Measurements from ENCODE around the gene GOT1. TPM values are rescaled to one million over a fixed set of nuclear protein-coding genes. Genes with fewer than 3 reads are reported as not detected.

The GOT1 gene
- total RNA-seq, 1 donor from 2014 or later: 17.4 TPM

- Histone ChIP-seq H3K4me1 (no peaks in the 10 kb centered on the region), H3K27ac (no peak overlapping the region), H3K9me3 (no peaks in the 10 kb centered on the region), H3K27me3 (no peaks in the 10 kb centered on the region), H3K4me3 (no peak overlapping the region), H3K36me3 (no peaks in the 10 kb centered on the region)
- no peak for TF ChIP-seq POLR2A (IDR thresholded peaks at IDR 0.05)
- TF ChIP-seq CTCF (IDR thresholded peaks at IDR 0.05): no peak
- no peak for TF ChIP-seq POLR2AphosphoS5 (IDR thresholded peaks at IDR 0.05; ENCODE audit: insufficient read depth in 1 of 2, low read depth in 1 of 2)
- intact Hi-C loops (cut with DNase I): no loop called here
- no peak for DNase-seq (ENCODE audit: extremely low spot score in 2 of 2)
Measured at GRCh38 chr10:99449023-99449422, 18.6 kb upstream of the GOT1 start.

GRCh38 chr10:99444383-99445045, 14.1 kb upstream of the GOT1 start:
- TF ChIP-seq POLR2AphosphoS5 (IDR thresholded peaks at IDR 0.05; ENCODE audit: insufficient read depth in 1 of 2, low read depth in 1 of 2): no peak
- TF ChIP-seq CTCF (IDR thresholded peaks at IDR 0.05): no peak
- TF ChIP-seq POLR2A (IDR thresholded peaks at IDR 0.05): no peak
- Histone ChIP-seq H3K27me3 (no peaks in the 10 kb centered on the region), H3K27ac (no peak overlapping the region), H3K9me3 (no peaks in the 10 kb centered on the region), H3K36me3 (no peaks in the 10 kb centered on the region), H3K4me1 (no peaks in the 10 kb centered on the region), H3K4me3 (no peak overlapping the region)
- intact Hi-C loops (cut with DNase I): no loop called here
- DNase-seq (ENCODE audit: extremely low spot score in 2 of 2): no peak

- TF ChIP-seq CTCF (IDR thresholded peaks at IDR 0.05) (no peak), POLR2AphosphoS5 (IDR thresholded peaks at IDR 0.05; ENCODE audit: insufficient read depth in 1 of 2, low read depth in 1 of 2) (no peak), POLR2A (IDR thresholded peaks at IDR 0.05) (no peak)
- no peaks in the 10 kb centered on the region for H3K9me3 ChIP-seq
- H3K27ac ChIP-seq: no peak overlapping the region
- DNase-seq (ENCODE audit: extremely low spot score in 2 of 2): no peak
- H3K4me1 ChIP-seq: no peaks in the 10 kb centered on the region
- H3K27me3 ChIP-seq: no peaks in the 10 kb centered on the region
- H3K4me3 ChIP-seq: no peak overlapping the region
- no peaks in the 10 kb centered on the region for H3K36me3 ChIP-seq
- intact Hi-C loops (cut with DNase I): no loop called here
Measured at GRCh38 chr10:99443500-99443899, 13.1 kb upstream of the GOT1 start.

GRCh38 chr10:99442394-99442793, 12.0 kb upstream of the GOT1 start:
- intact Hi-C loops (cut with DNase I): no loop called here
- DNase-seq (ENCODE audit: extremely low spot score in 2 of 2): no peak

More at GRCh38 chr10:99442394-99442793, 12.0 kb upstream of the GOT1 start:
- no peak for TF ChIP-seq CTCF (IDR thresholded peaks at IDR 0.05)
- TF ChIP-seq POLR2AphosphoS5 (IDR thresholded peaks at IDR 0.05; ENCODE audit: insufficient read depth in 1 of 2, low read depth in 1 of 2): no peak
- no peak for TF ChIP-seq POLR2A (IDR thresholded peaks at IDR 0.05)
- no peak overlapping the region for H3K4me3 ChIP-seq
- H3K36me3 ChIP-seq: no peaks in the 10 kb centered on the region
- H3K27ac ChIP-seq: no peak overlapping the region
- H3K4me1 ChIP-seq: no peaks in the 10 kb centered on the region
- H3K27me3 ChIP-seq: no peaks in the 10 kb centered on the region
- no peaks in the 10 kb centered on the region for H3K9me3 ChIP-seq

Data from vagina (tissue), 2 donors.